Measurements from ENCODE around the gene LAMTOR2. TPM values are rescaled to one million over a fixed set of nuclear protein-coding genes. Genes with fewer than 3 reads are reported as not detected.

The LAMTOR2 gene
- total RNA-seq, 4 donors from 2014 or later = 32.6 to 51.8 (median 47.8) TPM

GRCh38 chr1:156021093-156021428 is 33.5 kb upstream of the LAMTOR2 start:
- peak overlapping the region in 3 of 4 donors; percentile 90 to 98 (median 96) for H3K27ac ChIP-seq
- H3K36me3 ChIP-seq = peaks cover 0 to 35% (median 0%) of the 10 kb centered on the region in 3 donors

GRCh38 chr1:156021954-156022353 is 32.6 kb upstream of the LAMTOR2 start:
- peaks cover 0 to 29% (median 11%) of the 10 kb centered on the region in 4 donors for H3K4me1 ChIP-seq
- WGBS, 2 donors = 71 to 74% methylated on average over 2 of the region's 2 CpGs
- TF ChIP-seq POLR2A (IDR thresholded peaks at IDR 0.05) (no peak), EP300 (IDR thresholded peaks at IDR 0.05) (no peak), CTCF (IDR thresholded peaks at IDR 0.05) (no peak)

More at GRCh38 chr1:156021093-156021428, 33.5 kb upstream of the LAMTOR2 start:
- peak overlapping the region; percentile 72 to 95 (median 86) for H3K4me3 ChIP-seq
- TF ChIP-seq CTCF (IDR thresholded peaks at IDR 0.05) = no peak
- no peak for TF ChIP-seq EP300 (IDR thresholded peaks at IDR 0.05)
- no peak for TF ChIP-seq POLR2A (IDR thresholded peaks at IDR 0.05)
- no peak for DNase-seq (ENCODE audit: low spot score in 2 of 2)
- no peaks in the 10 kb centered on the region for H3K27me3 ChIP-seq
- WGBS, 2 donors = 3% methylated on average over 4 of the region's 4 CpGs
- H3K9me3 ChIP-seq = no peaks in the 10 kb centered on the region
- H3K4me1 ChIP-seq = peaks cover 0 to 29% (median 11%) of the 10 kb centered on the region in 4 donors

GRCh38 chr1:156024801-156025200 is 29.8 kb upstream of the LAMTOR2 start:
- Histone ChIP-seq H3K27me3 (no peaks in the 10 kb centered on the region), H3K9me3 (no peaks in the 10 kb centered on the region)
- DNase-seq (ENCODE audit: low spot score in 2 of 2) = no peak

More at GRCh38 chr1:156021954-156022353, 32.6 kb upstream of the LAMTOR2 start:
- Histone ChIP-seq H3K27me3 (no peaks in the 10 kb centered on the region), H3K27ac (no peak overlapping the region), H3K4me3 (no peak overlapping the region), H3K36me3 (peaks cover 0 to 26% (median 0%) of the 10 kb centered on the region in 3 donors), H3K9me3 (no peaks in the 10 kb centered on the region)
- no peak for DNase-seq (ENCODE audit: low spot score in 2 of 2)

GRCh38 chr1:156025876-156026275 is 28.7 kb upstream of the LAMTOR2 start:
- Histone ChIP-seq H3K9me3 (no peaks in the 10 kb centered on the region), H3K27me3 (no peaks in the 10 kb centered on the region), H3K4me1 (peaks cover 0 to 6% (median 2%) of the 10 kb centered on the region in 4 donors), H3K27ac (no peak overlapping the region), H3K4me3 (no peak overlapping the region), H3K36me3 (no peaks in the 10 kb centered on the region)
- DNase-seq (ENCODE audit: low spot score in 2 of 2) = no peak
- WGBS, 2 donors = 10% methylated on average over 9 of the region's 9 CpGs
- TF ChIP-seq CTCF (IDR thresholded peaks at IDR 0.05) = peak in 3 of 5 experiments; percentile 16 to 43 (median 17)
- TF ChIP-seq EP300 (IDR thresholded peaks at IDR 0.05) = no peak
- TF ChIP-seq POLR2A (IDR thresholded peaks at IDR 0.05) = no peak

More at GRCh38 chr1:156024801-156025200, 29.8 kb upstream of the LAMTOR2 start:
- no peak for TF ChIP-seq CTCF (IDR thresholded peaks at IDR 0.05)
- no peak for TF ChIP-seq POLR2A (IDR thresholded peaks at IDR 0.05)
- TF ChIP-seq EP300 (IDR thresholded peaks at IDR 0.05) = no peak
- Histone ChIP-seq H3K27ac (no peak overlapping the region), H3K4me3 (no peak overlapping the region), H3K4me1 (peaks cover 0 to 10% (median 7%) of the 10 kb centered on the region in 4 donors), H3K36me3 (peaks cover 0 to under 1% (median 0%) of the 10 kb centered on the region in 3 donors)
- WGBS, 2 donors = 75 to 81% methylated on average over 5 of the region's 5 CpGs

GRCh38 chr1:156026588-156026987 is 28.0 kb upstream of the LAMTOR2 start:
- Histone ChIP-seq H3K36me3 (no peaks in the 10 kb centered on the region), H3K4me3 (no peak overlapping the region), H3K27me3 (no peaks in the 10 kb centered on the region), H3K4me1 (no peaks in the 10 kb centered on the region), H3K27ac (no peak overlapping the region), H3K9me3 (no peaks in the 10 kb centered on the region)
- TF ChIP-seq CTCF (IDR thresholded peaks at IDR 0.05) = no peak
- TF ChIP-seq POLR2A (IDR thresholded peaks at IDR 0.05) = no peak
- DNase-seq (ENCODE audit: low spot score in 2 of 2) = no peak
- 87 to 89% methylated on average over 4 of the region's 4 CpGs for WGBS, 2 donors

Data from tibial nerve (tissue), 4 donors.